MCF 10A (cell line): ENCODE results near the gene ANKRD12. TPM values are rescaled to one million over a fixed set of nuclear protein-coding genes. Genes with fewer than 3 reads are reported as not detected.

Source experiments
- BruUV-seq: library from RNA; stranded (reverse); fragments of 400-500 nt; replicated peaks from 2 replicates; lab custom pipeline; 2021; lab: Mats Ljungman, UMichigan
- CTCF ChIA-PET: fragments of 300-600 bp; sonication (Branson Sonifier 250); formaldehyde crosslinking; extraction: SDS; loops from one replicate; lab custom pipeline; 2021; ENCODE audit warnings: antibody characterized with exemption, inconsistent platforms; lab: Yijun Ruan, JAX
- POLR2A ChIA-PET: fragments of 300-600, 350-650 bp; sonication (Branson Sonifier 250); formaldehyde crosslinking; extraction: SDS; loops from one replicate; lab custom pipeline; 2020; ENCODE audit warnings: antibody characterized with exemption, inconsistent platforms; lab: Yijun Ruan, JAX
- DNase-seq: peaks from one replicate; pipeline ENCODE4 v3.0.0-alpha.2; 2018; ENCODE audit not compliant: unreplicated experiment
- H3K27ac Mint-ChIP-seq: one replicate; pipeline ENCODE4 v1.8.0; 2022; ENCODE audit warnings: mild to moderate bottlenecking, low read depth, mixed read lengths; ENCODE audit not compliant: unreplicated experiment
- H3K27me3 Mint-ChIP-seq: one replicate; pipeline ENCODE4 v1.8.0; 2022; ENCODE audit warnings: mixed read lengths; ENCODE audit not compliant: insufficient read depth, unreplicated experiment
- H3K36me3 Mint-ChIP-seq: one replicate; pipeline ENCODE4 v1.8.0; 2022; ENCODE audit warnings: mild to moderate bottlenecking, moderate library complexity, mixed read lengths; ENCODE audit not compliant: insufficient read depth, unreplicated experiment
- H3K4me1 Mint-ChIP-seq: one replicate; pipeline ENCODE4 v1.8.0; 2022; ENCODE audit warnings: mixed read lengths; ENCODE audit not compliant: insufficient read depth, unreplicated experiment
- H3K4me3 Mint-ChIP-seq: one replicate; pipeline ENCODE4 v1.8.0; 2022; ENCODE audit warnings: mild to moderate bottlenecking, moderate library complexity, mixed read lengths; ENCODE audit not compliant: unreplicated experiment
- H3K9me3 Mint-ChIP-seq: one replicate; pipeline ENCODE4 v1.8.0; 2022; ENCODE audit warnings: mixed read lengths; ENCODE audit not compliant: unreplicated experiment
- intact Hi-C: fragments of 100-400 bp; cut with micrococcal nuclease; formaldehyde crosslinking; loops from 2 replicates; pipeline ENCODE4 v1.14.1; 2022
- total RNA-seq: library from RNA; stranded (reverse); gene quantifications from 2 replicates; pipeline ENCODE4 v1.2.3, GENCODE V29; 2022
- TF ChIP-seq, protein P1 (sequence below): fragments of 200-600 bp; IDR thresholded peaks from one replicate; pipeline ENCODE4 v1.8.0; 2022; ENCODE audit warnings: antibody characterized with exemption, mild to moderate bottlenecking; ENCODE audit not compliant: unreplicated experiment

ANKRD12 gene
- total RNA-seq, 1 experiment from 2014 or later, result 25.3 TPM

DNA sequence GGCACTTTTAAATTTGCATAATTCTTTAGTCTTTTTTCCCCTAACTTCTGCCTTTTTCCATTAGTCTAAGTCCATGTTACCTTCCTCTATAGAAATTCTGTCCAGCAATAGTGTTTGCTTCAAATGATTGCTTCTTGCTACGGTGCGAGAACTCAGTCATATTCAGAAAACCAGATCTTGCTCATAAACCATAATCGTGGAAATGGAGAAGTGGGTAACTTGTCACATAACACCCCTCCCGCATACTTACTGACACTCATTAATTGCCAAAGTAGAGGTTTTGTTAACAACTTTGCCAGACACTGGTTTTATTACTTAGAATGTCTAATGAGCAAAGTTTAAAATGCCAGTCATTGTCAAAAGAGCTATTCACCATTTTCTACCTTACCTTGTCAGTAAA lies 103.7 kb downstream of the ANKRD12 start:
- no peaks in the 10 kb centered on the region for H3K9me3 Mint-ChIP-seq
- CTCF ChIA-PET, result no interaction called here
- POLR2A ChIA-PET, result no interaction called here
- no TSS peak for BruUV-seq
- no peaks in the 10 kb centered on the region for H3K27me3 Mint-ChIP-seq
- no peaks in the 10 kb centered on the region for H3K4me1 Mint-ChIP-seq
- peaks cover 36% of the 10 kb centered on the region for H3K36me3 Mint-ChIP-seq
- intact Hi-C loops, result no loop called here
- no peak overlapping the region for H3K27ac Mint-ChIP-seq
- DNase-seq, result no peak
- H3K4me3 Mint-ChIP-seq, result no peak overlapping the region
- TF ChIP-seq, protein P1, sequence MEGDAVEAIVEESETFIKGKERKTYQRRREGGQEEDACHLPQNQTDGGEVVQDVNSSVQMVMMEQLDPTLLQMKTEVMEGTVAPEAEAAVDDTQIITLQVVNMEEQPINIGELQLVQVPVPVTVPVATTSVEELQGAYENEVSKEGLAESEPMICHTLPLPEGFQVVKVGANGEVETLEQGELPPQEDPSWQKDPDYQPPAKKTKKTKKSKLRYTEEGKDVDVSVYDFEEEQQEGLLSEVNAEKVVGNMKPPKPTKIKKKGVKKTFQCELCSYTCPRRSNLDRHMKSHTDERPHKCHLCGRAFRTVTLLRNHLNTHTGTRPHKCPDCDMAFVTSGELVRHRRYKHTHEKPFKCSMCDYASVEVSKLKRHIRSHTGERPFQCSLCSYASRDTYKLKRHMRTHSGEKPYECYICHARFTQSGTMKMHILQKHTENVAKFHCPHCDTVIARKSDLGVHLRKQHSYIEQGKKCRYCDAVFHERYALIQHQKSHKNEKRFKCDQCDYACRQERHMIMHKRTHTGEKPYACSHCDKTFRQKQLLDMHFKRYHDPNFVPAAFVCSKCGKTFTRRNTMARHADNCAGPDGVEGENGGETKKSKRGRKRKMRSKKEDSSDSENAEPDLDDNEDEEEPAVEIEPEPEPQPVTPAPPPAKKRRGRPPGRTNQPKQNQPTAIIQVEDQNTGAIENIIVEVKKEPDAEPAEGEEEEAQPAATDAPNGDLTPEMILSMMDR, result no peak

DNA sequence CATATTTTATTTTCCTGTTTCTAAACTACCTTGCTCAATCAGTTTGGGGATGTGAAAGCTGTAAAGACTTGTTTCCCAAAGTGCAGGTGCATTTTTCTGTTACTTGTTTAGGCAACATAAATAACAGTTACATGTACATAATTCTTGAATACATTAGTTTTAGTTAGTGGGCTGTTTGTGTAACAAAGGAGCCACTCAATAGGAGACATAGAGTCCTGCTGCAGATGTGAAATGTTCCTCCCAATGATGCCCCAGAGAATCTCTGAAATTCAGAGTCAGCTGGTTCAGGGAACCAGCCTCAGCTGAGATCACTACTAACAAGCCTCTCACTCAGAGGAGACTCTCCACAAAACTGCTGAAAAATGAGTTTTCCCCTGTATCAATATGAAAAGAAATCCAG lies 106.4 kb downstream of the ANKRD12 start:
- peaks cover 28% of the 10 kb centered on the region for H3K36me3 Mint-ChIP-seq
- BruUV-seq, result no TSS peak
- no peak overlapping the region for H3K27ac Mint-ChIP-seq
- H3K27me3 Mint-ChIP-seq, result no peaks in the 10 kb centered on the region
- no peaks in the 10 kb centered on the region for H3K4me1 Mint-ChIP-seq
- DNase-seq, result no peak
- intact Hi-C loops, result no loop called here
- CTCF ChIA-PET, result no interaction called here
- POLR2A ChIA-PET, result interaction anchor here (1.2 kb wide), 1 partner anchor 18 kb away, joined by 4 read pairs; no protein-coding TSS in a partner anchor
- no peak overlapping the region for H3K4me3 Mint-ChIP-seq
- TF ChIP-seq, protein P1, result no peak
- H3K9me3 Mint-ChIP-seq, result no peaks in the 10 kb centered on the region

DNA sequence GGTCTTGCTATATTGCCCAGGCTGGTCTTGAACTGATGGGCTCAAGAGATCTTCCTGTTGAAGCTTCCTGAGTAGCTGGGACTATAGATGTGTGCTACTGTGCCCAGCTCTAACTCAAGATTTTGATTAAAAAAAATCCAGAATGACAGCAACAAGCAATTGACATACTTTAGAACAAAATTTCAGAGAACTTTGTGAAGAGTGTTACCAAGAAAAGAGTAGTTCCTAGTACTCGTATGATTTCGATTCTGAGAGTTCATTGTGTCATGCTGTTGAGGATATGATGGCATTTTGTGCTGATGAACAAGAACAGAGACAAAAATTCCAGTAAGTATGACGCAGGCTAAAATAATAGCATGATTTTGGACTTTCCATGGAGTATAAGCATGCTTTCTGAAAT lies 107.8 kb downstream of the ANKRD12 start:
- ChIA-PET POLR2A (interaction anchor here (1.3 kb wide), 1 partner anchor 100 kb away, joined by 3 read pairs; no protein-coding TSS in a partner anchor), CTCF (no interaction called here)
- TF ChIP-seq, protein P1, result no peak
- Mint-ChIP-seq H3K4me1 (no peaks in the 10 kb centered on the region), H3K27ac (no peak overlapping the region), H3K9me3 (no peaks in the 10 kb centered on the region), H3K4me3 (no peak overlapping the region), H3K27me3 (no peaks in the 10 kb centered on the region), H3K36me3 (peaks cover 28% of the 10 kb centered on the region)
- intact Hi-C loops, result no loop called here
- no TSS peak for BruUV-seq
- DNase-seq, result no peak

DNA sequence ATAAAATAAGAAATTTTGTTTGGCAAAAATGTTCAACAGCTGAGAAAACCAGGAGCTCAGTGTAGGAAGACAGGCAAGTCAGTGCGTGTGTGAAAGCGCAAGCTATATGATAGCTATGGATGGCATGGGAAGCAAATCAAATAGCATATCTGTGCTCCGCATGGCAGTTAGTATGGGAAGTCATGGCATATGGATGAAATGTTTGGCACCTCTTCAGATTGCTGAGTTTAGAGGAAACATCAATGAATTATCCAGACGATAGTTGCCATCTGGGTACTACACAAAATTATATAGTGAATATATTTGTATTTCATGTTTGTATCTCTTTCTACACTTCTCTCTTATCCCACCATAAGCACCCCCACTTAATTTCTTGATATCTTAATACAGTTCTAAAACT lies 112.1 kb downstream of the ANKRD12 start:
- TF ChIP-seq, protein P1, result no peak
- H3K27me3 Mint-ChIP-seq, result no peaks in the 10 kb centered on the region
- ChIA-PET POLR2A (no interaction called here), CTCF (no interaction called here)
- DNase-seq, result no peak
- H3K27ac Mint-ChIP-seq, result no peak overlapping the region
- no TSS peak for BruUV-seq
- intact Hi-C loops, result no loop called here
- H3K4me3 Mint-ChIP-seq, result no peak overlapping the region
- no peaks in the 10 kb centered on the region for H3K9me3 Mint-ChIP-seq
- peaks cover 14% of the 10 kb centered on the region for H3K36me3 Mint-ChIP-seq
- H3K4me1 Mint-ChIP-seq, result no peaks in the 10 kb centered on the region
